HG03066 (cell line): ENCODE results near the gene EMC1.
A peak's percentile ranks its signal among the peaks of the same experiment; 100 is the strongest.
"Not testable (repeated sequence)": the region's sequence is repeated elsewhere in the genome, so short reads cannot be mapped to it uniquely, and the experiment has no call there.

Source experiments
- ATAC-seq: cut with Tn5 transposase; IDR thresholded peaks from one replicate; pipeline ENCODE4 v1.9.1; 2021; ENCODE audit warnings: low read depth; ENCODE audit not compliant: unreplicated experiment

EMC1 gene

GRCh38 chr1:19220080-19220846 is 31.1 kb downstream of the EMC1 start:
- no peak for ATAC-seq

GRCh38 chr1:19219451-19219850 is 31.9 kb downstream of the EMC1 start:
- no peak for ATAC-seq

GRCh38 chr1:19216585-19216984 is 34.7 kb downstream of the EMC1 start:
- ATAC-seq = not testable (repeated sequence)

GRCh38 chr1:19213580-19213979 is 37.7 kb downstream of the EMC1 start:
- ATAC-seq = no peak

GRCh38 chr1:19212167-19212566 is 39.2 kb downstream of the EMC1 start:
- no peak for ATAC-seq

- ATAC-seq = no peak
Observed at GRCh38 chr1:19210772-19211549, 40.4 kb downstream of the EMC1 start.

- ATAC-seq = peak; percentile 75
Observed at GRCh38 chr1:19209990-19210771, 41.1 kb downstream of the EMC1 start, which contains the start of gene UBR4. TSS of gene UBR4 (minus strand) at chr1:19210266. CDS start at chr1:19210248, 18 bp downstream.

GRCh38 chr1:19209439-19209989 is 41.8 kb downstream of the EMC1 start:
- ATAC-seq = peak; percentile 48

- ATAC-seq = no peak
Observed at GRCh38 chr1:19208710-19209438, 42.5 kb downstream of the EMC1 start.

GRCh38 chr1:19206947-19207346 is 44.4 kb downstream of the EMC1 start:
- ATAC-seq = no peak

- no peak for ATAC-seq
Observed at GRCh38 chr1:19205845-19206244, 45.5 kb downstream of the EMC1 start.

GRCh38 chr1:19205403-19205802 is 45.9 kb downstream of the EMC1 start:
- no peak for ATAC-seq

- ATAC-seq = no peak
Observed at GRCh38 chr1:19204446-19205266, 46.7 kb downstream of the EMC1 start.

GRCh38 chr1:19203440-19203839 is 47.9 kb downstream of the EMC1 start:
- no peak for ATAC-seq

- no peak for ATAC-seq
Observed at GRCh38 chr1:19202396-19202795, 48.9 kb downstream of the EMC1 start.

- no peak for ATAC-seq
Observed at GRCh38 chr1:19199969-19200604, 51.2 kb downstream of the EMC1 start.

GRCh38 chr1:19199329-19199968 is 51.9 kb downstream of the EMC1 start:
- ATAC-seq = no peak

- no peak for ATAC-seq
Observed at GRCh38 chr1:19198820-19199219, 52.5 kb downstream of the EMC1 start.
